Chondrocyte (in vitro differentiated cells): Measurements from ENCODE around the gene PLEKHH1. TPM values are rescaled to one million over a fixed set of nuclear protein-coding genes. Genes with fewer than 3 reads are reported as not detected.
"Not testable (repeated sequence)": the region's sequence is repeated elsewhere in the genome, so short reads cannot be mapped to it uniquely, and the experiment has no call there.

ENCODE experiments used
- DNase-seq: peaks from one replicate; pipeline ENCODE4 v3.0.0; 2021; ENCODE audit warnings: mixed read lengths, low spot score
- H3K27ac Mint-ChIP-seq: one replicate; pipeline ENCODE4 v1.8.0; 2021; ENCODE audit warnings: mild to moderate bottlenecking, moderate library complexity, mixed read lengths; ENCODE audit not compliant: unreplicated experiment
- H3K27me3 Mint-ChIP-seq: 2 replicates; pipeline ENCODE4 v1.8.0; 2021; ENCODE audit warnings: low read depth, mixed read lengths
- H3K36me3 Mint-ChIP-seq: 2 replicates; pipeline ENCODE4 v1.8.0; 2021; ENCODE audit warnings: low read depth, mixed read lengths
- H3K4me1 Mint-ChIP-seq: 2 replicates; pipeline ENCODE4 v1.8.0; 2021; ENCODE audit warnings: low read depth, mild to moderate bottlenecking, mixed read lengths
- H3K4me3 Mint-ChIP-seq: one replicate; pipeline ENCODE4 v1.8.0; 2021; ENCODE audit warnings: mild to moderate bottlenecking, moderate library complexity, mixed read lengths; ENCODE audit not compliant: unreplicated experiment
- H3K9me3 Mint-ChIP-seq: 2 replicates; pipeline ENCODE4 v1.8.0; 2021; ENCODE audit warnings: low read depth, mixed read lengths
- CTCF ChIP-seq: fragments of 200-600 bp; sonication (generic); IDR thresholded peaks from 2 replicates; pipeline ENCODE4 v1.5.0; 2021; ENCODE audit warnings: antibody characterized with exemption, mild to moderate bottlenecking, moderate library complexity
- total RNA-seq: library from RNA; stranded (reverse); gene quantifications from 3 replicates; pipeline ENCODE4 v1.2.1, GENCODE V29; 2021

Gene PLEKHH1
- total RNA-seq, 1 donor from 2014 or later: 2.8 TPM

GRCh38 chr14:67622675-67623074 is 89.6 kb downstream of the PLEKHH1 start:
- no peaks in the 10 kb centered on the region for H3K9me3 Mint-ChIP-seq
- peak overlapping the region; percentile 4 for H3K4me3 Mint-ChIP-seq
- no peaks in the 10 kb centered on the region for H3K27me3 Mint-ChIP-seq
- peak overlapping the region; percentile 81 for H3K27ac Mint-ChIP-seq
- no peaks in the 10 kb centered on the region for H3K36me3 Mint-ChIP-seq
- TF ChIP-seq CTCF: no peak
- peaks cover 38% of the 10 kb centered on the region for H3K4me1 Mint-ChIP-seq
- DNase-seq: no peak

- TF ChIP-seq CTCF: no peak
- no peaks in the 10 kb centered on the region for H3K9me3 Mint-ChIP-seq
- H3K4me1 Mint-ChIP-seq: peaks cover 38% of the 10 kb centered on the region
- peak overlapping the region; percentile 81 for H3K27ac Mint-ChIP-seq
- H3K27me3 Mint-ChIP-seq: no peaks in the 10 kb centered on the region
- DNase-seq: no peak
- no peaks in the 10 kb centered on the region for H3K36me3 Mint-ChIP-seq
- peak overlapping the region; percentile 4 for H3K4me3 Mint-ChIP-seq
These were observed 90.0 kb downstream of the PLEKHH1 start for GRCh38 chr14:67623114-67623513.

DNA sequence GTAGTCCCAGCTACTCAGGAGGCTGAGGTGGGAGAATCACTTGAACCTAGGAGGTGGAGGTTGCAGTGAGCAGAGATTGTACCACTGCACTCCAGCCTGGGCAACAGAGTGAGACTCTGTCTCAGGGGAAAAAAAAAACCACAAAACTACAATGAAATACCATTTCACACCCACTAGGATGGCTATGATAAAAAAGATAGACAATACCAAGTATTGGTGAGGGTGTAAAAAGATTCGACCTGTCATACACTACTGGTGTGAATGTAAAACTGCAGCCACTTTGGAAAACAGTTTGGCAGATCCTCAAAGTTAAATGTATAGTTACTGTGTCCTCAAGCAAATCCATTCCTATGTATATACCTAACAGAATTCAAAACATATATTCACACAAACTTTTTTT is 93.0 kb downstream of the PLEKHH1 start:
- not testable (repeated sequence) for H3K9me3 Mint-ChIP-seq, H3K27me3 Mint-ChIP-seq, H3K36me3 Mint-ChIP-seq

DNA sequence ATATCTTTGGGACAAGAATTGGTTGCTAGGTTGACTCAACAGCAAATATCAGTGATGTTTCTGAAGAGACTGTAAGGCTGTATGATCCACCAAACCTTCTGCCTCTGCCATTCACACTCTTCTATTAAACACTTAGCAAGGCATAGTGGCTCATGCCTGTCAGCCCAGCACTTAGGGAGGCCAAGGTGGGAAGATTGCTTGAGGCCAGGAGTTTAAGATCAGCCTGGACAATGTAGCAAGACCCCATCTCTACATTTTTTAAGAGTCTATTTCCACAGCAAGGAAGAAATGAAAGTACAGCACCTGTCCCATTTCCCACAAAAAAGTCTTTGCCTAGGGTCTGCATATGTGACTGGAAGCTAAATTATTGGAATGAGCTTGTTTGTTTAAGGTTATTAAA is 94.4 kb downstream of the PLEKHH1 start:
- peaks cover 2% of the 10 kb centered on the region for H3K36me3 Mint-ChIP-seq
- no peaks in the 10 kb centered on the region for H3K9me3 Mint-ChIP-seq
- peaks cover 9% of the 10 kb centered on the region for H3K4me1 Mint-ChIP-seq
- H3K27me3 Mint-ChIP-seq: no peaks in the 10 kb centered on the region
- DNase-seq: no peak
- no peak overlapping the region for H3K27ac Mint-ChIP-seq
- H3K4me3 Mint-ChIP-seq: no peak overlapping the region
- no peak for TF ChIP-seq CTCF

More for the DNA sequence above, 93.0 kb downstream of the PLEKHH1 start:
- not testable (repeated sequence) for H3K4me3 Mint-ChIP-seq, DNase-seq, H3K27ac Mint-ChIP-seq
- H3K4me1 Mint-ChIP-seq: peaks cover 16% of the 10 kb centered on the region

- no peaks in the 10 kb centered on the region for H3K9me3 Mint-ChIP-seq
- TF ChIP-seq CTCF: no peak
These were observed 97.1 kb downstream of the PLEKHH1 start for GRCh38 chr14:67630186-67630585.

GRCh38 chr14:67630938-67631337 is 97.8 kb downstream of the PLEKHH1 start:
- Mint-ChIP-seq H3K4me3 (no peak overlapping the region), H3K4me1 (peaks cover 7% of the 10 kb centered on the region), H3K27me3 (no peaks in the 10 kb centered on the region), H3K9me3 (no peaks in the 10 kb centered on the region), H3K27ac (no peak overlapping the region), H3K36me3 (peaks cover 2% of the 10 kb centered on the region)
- DNase-seq: no peak
- no peak for TF ChIP-seq CTCF

More at GRCh38 chr14:67630186-67630585, 97.1 kb downstream of the PLEKHH1 start:
- DNase-seq: no peak
- peaks cover 4% of the 10 kb centered on the region for H3K4me1 Mint-ChIP-seq
- H3K36me3 Mint-ChIP-seq: peaks cover 2% of the 10 kb centered on the region
- H3K4me3 Mint-ChIP-seq: no peak overlapping the region
- no peaks in the 10 kb centered on the region for H3K27me3 Mint-ChIP-seq
- no peak overlapping the region for H3K27ac Mint-ChIP-seq
